K562 (cell line): Measurements from ENCODE around the gene PEX10. TPM values are rescaled to one million over a fixed set of nuclear protein-coding genes. Genes with fewer than 3 reads are reported as not detected.

Experiments
- ATAC-seq: fragments of 200-7000 bp; cut with Tn5 transposase; 3 replicates; pipeline ENCODE4 v1.9.1; 2020; ENCODE audit warnings: moderate library complexity
- BruUV-seq: library from RNA; stranded (reverse); fragments of 400-500 nt; replicated peaks from 2 replicates; lab custom pipeline; 2021; lab: Mats Ljungman, UMichigan
- CTCF ChIA-PET: fragments of 300-600 bp; formaldehyde crosslinking; extraction: SDS; loops from one replicate; lab custom pipeline; 2021; ENCODE audit warnings: low intra/inter-chr PET ratio; lab: Yijun Ruan, JAX
- POLR2A ChIA-PET: fragments of 300-600, 350-650 bp; sonication (Branson Sonifier 250); formaldehyde crosslinking; extraction: SDS; loops from one replicate; lab custom pipeline; 2021; ENCODE audit warnings: antibody characterized with exemption, inconsistent platforms; lab: Yijun Ruan, JAX
- DNase-seq, 4 experiments: peaks; one replicate each; pipeline versions ENCODE4 v3.0.0 to v3.0.0-alpha.2; 2011 to 2018; ENCODE audit warnings: low spot score in 3 of 4, mixed read lengths in 3 of 4; ENCODE audit errors: extremely low read depth in 1 of 4
- FAIRE-seq: peaks from 2 replicates; lab custom pipeline; 2011; peaks lifted over from hg19 to GRCh38; lab: Jason Lieb, UNC
- H2AFZ ChIP-seq: 2 replicates; pipeline ENCODE4 v1.6.0; 2011; ENCODE audit warnings: low read depth, low read length, control low read depth, inconsistent platforms
- H3K27ac ChIP-seq: fragments of 200-600 bp; 3 replicates; pipeline ENCODE4 v1.8.0; 2011; ENCODE audit warnings: low read depth, mild to moderate bottlenecking, control low read depth, inconsistent platforms, low read length, moderate library complexity, mixed read lengths; ENCODE audit errors: extremely low read depth
- H3K27me3 ChIP-seq, 2 experiments: fragments of 300-600 bp in 1 of 2; 2 replicates in 1 of 2; 3 replicates in 1 of 2; pipeline versions ENCODE4 v1.6.0 to v1.8.0; 2011; ENCODE audit warnings: inconsistent platforms in 2 of 2, low read length in 2 of 2, mild to moderate bottlenecking in 1 of 2, mixed read lengths in 1 of 2, moderate library complexity in 1 of 2; ENCODE audit not compliant: control insufficient read depth in 2 of 2, insufficient read depth in 2 of 2
- H3K36me3 ChIP-seq: fragments of 300-600 bp; 3 replicates; pipeline ENCODE4 v1.8.0; 2011; ENCODE audit warnings: mild to moderate bottlenecking, low read length, inconsistent platforms; ENCODE audit not compliant: control insufficient read depth, insufficient read depth
- H3K4me1 ChIP-seq, 2 experiments: fragments of 200-600 bp in 1 of 2; replicated peaks in 1 of 2; 2 replicates in 1 of 2; 3 replicates in 1 of 2; pipeline versions ENCODE4 v1.5.1 to v1.8.0; 2011; ENCODE audit warnings: inconsistent platforms in 2 of 2, low read length in 2 of 2, mild to moderate bottlenecking in 1 of 2, mixed read lengths in 1 of 2, moderate library complexity in 1 of 2; ENCODE audit not compliant: control insufficient read depth in 2 of 2, insufficient read depth in 2 of 2
- H3K4me2 ChIP-seq: 2 replicates; pipeline ENCODE4 v1.6.1; 2011; ENCODE audit warnings: low read length, control low read depth, inconsistent platforms, mixed read lengths; ENCODE audit not compliant: insufficient read depth
- H3K4me3 ChIP-seq: fragments of 200-600 bp; sonication (generic), shearing (Covaris generic); 2 replicates; pipeline ENCODE4 v1.5.1; 2016; ENCODE audit warnings: control low read depth, inconsistent platforms
- H3K79me2 ChIP-seq: fragments of 200-600 bp; 3 replicates; pipeline ENCODE4 v1.8.0; 2011; ENCODE audit warnings: low read length, inconsistent platforms; ENCODE audit not compliant: control insufficient read depth, insufficient read depth
- H3K9ac ChIP-seq, 2 experiments: 2 replicates each; pipeline versions ENCODE4 v1.6.0 to v1.6.1; 2011; ENCODE audit warnings: low read depth in 2 of 2, low read length in 2 of 2, control low read depth in 1 of 2, inconsistent platforms in 1 of 2, mild to moderate bottlenecking in 1 of 2, mixed read lengths in 1 of 2; ENCODE audit not compliant: insufficient read depth in 1 of 2
- H3K9me1 ChIP-seq: one replicate; pipeline ENCODE4 v1.6.0; 2011; ENCODE audit warnings: inconsistent platforms, mild to moderate bottlenecking, low read length, moderate library complexity; ENCODE audit not compliant: control insufficient read depth, insufficient read depth
- H3K9me3 ChIP-seq: replicated peaks from 2 replicates; pipeline ENCODE4 v1.5.1; 2011; ENCODE audit warnings: low read depth, low read length, inconsistent platforms; ENCODE audit not compliant: control insufficient read depth, insufficient read depth
- H4K20me1 ChIP-seq: replicated peaks from 2 replicates; pipeline ENCODE4 v1.6.1; 2011; ENCODE audit warnings: low read length, inconsistent platforms, mixed read lengths; ENCODE audit not compliant: control insufficient read depth, insufficient read depth
- BRD9 ChIP-seq: fragments of 450-650 bp; IDR thresholded peaks from 2 replicates; pipeline ENCODE4 v1.6.1; 2018; ENCODE audit warnings: low read depth; ENCODE audit not compliant: partially characterized antibody
- NRF1 ChIP-seq, 2 experiments: fragments of 450-650 bp; IDR thresholded peaks in 1 of 2; conservative IDR thresholded peaks in 1 of 2; 2 replicates each; pipeline ENCODE4 v1.6.1; 2014; ENCODE audit warnings: mild to moderate bottlenecking in 2 of 2
- POLR2G ChIP-seq: fragments of 200-400 bp; formaldehyde crosslinking; IDR thresholded peaks from 2 replicates; pipeline ENCODE4 v1.6.1; 2017; ENCODE audit warnings: low read depth, mild to moderate bottlenecking, antibody characterized with exemption, low read length, moderate library complexity
- ZNF280B ChIP-seq: fragments of 250-450 bp; sonication (Bioruptor Pico); IDR thresholded peaks from 2 replicates; pipeline ENCODE4 v1.5.1; 2021; ENCODE audit warnings: mild to moderate bottlenecking
- WGBS: fragments of 100-300 bp; shearing (Covaris generic); methylation state at CpG from one replicate; pipeline ENCODE4 v1.1.6; 2016; ENCODE audit warnings: low coverage, mixed read lengths; ENCODE audit not compliant: insufficient coverage; ENCODE audit errors: missing lambda C conversion rate; 5-methylcytosine and 5-hydroxymethylcytosine counted together
- in situ Hi-C: fragments of 300-500 bp; cut with MboI; formaldehyde crosslinking; loops from 4 replicates; pipeline ENCODE4 v1.15.0; 2018; ENCODE audit warnings: inconsistent platforms, mixed read lengths
- intact Hi-C: fragments of 100-400 bp; cut with micrococcal nuclease; formaldehyde crosslinking; loops from 2 replicates; pipeline ENCODE4 v1.14.2; 2022
- polyA plus RNA-seq, 8 experiments: library from polyadenylated mRNA; depleted of rRNA in 4 of 8; stranded (reverse) in 5 of 8; unstranded in 3 of 8; fragments of >200 nt; fragmentation: Nextera tagmentation in 2 of 8; fragmentation: Illumina TruSeq in 1 of 8; extraction: Ambion mirVana in 2 of 8; extraction: Trizol in 1 of 8; gene quantifications; 2 replicates each; pipeline versions ENCODE4 v1.2.1 to v1.2.3, GENCODE V29; 2011 to 2014; ENCODE audit warnings: inconsistent platforms in 1 of 8, missing spikeins in 1 of 8
- total RNA-seq, 7 experiments: library from RNA; depleted of rRNA in 6 of 7; stranded (reverse); fragments of >200 nt in 6 of 7; fragmentation: Illumina TruSeq in 2 of 7; extraction: Trizol in 2 of 7; gene quantifications; 2 replicates each; pipeline versions ENCODE4 v1.2.1 to v1.2.3, GENCODE V29; 2011 to 2021; ENCODE audit warnings: low replicate concordance in 1 of 7

PEX10 gene
- total and polyA plus RNA-seq, 9 of the 15 experiments (the other 6 are each of a cell fraction or from before 2014, with no cell fraction given) = 0.03 to 26.2 (median 8.7) TPM

- in situ Hi-C loops (no loop called here), intact Hi-C loops (no loop called here)
- ATAC-seq = no peak
- H3K9me3 ChIP-seq = no peaks in the 10 kb centered on the region
- ChIA-PET CTCF (interaction anchor here (1.7 kb wide), 1 partner anchor 209 kb away, joined by 7 read pairs; no protein-coding TSS in a partner anchor), POLR2A (interaction anchor here (0.6 to 1.4 kb wide), 3 partner anchors 189 to 367 kb away, joined by 3 to 4 read pairs (median 3); partner anchors contain the start of gene FAAP20)
- no peak overlapping the region for H3K4me2 ChIP-seq
- no peaks in the 10 kb centered on the region for H3K79me2 ChIP-seq
- 13% methylated on average over 14 of the region's 14 CpGs for WGBS
- H3K4me1 ChIP-seq = peaks cover 0 to 41% of the 10 kb centered on the region in 2 experiments; a peak in 2 of 5 replicates
- no peak for DNase-seq
- H3K9ac ChIP-seq = peak overlapping the region in 1 of 2 experiments; percentile 63; a peak in 1 of 4 replicates
- peaks cover 4% of the 10 kb centered on the region; the same call in 1 of the 3 replicates for H3K36me3 ChIP-seq
- H4K20me1 ChIP-seq = peaks cover 20% of the 10 kb centered on the region
- no peak overlapping the region for H3K27ac ChIP-seq
- no peak overlapping the region for H2AFZ ChIP-seq
- H3K4me3 ChIP-seq = no peak overlapping the region
- FAIRE-seq = peak; percentile 49
- H3K9me1 ChIP-seq = no peaks in the 10 kb centered on the region
- BruUV-seq = no TSS peak
- TF ChIP-seq NRF1 (conservative IDR thresholded peaks at IDR 0.05 in 1 of 2, IDR thresholded peaks at IDR 0.05 in 1 of 2) (no peak), POLR2G (peak; percentile 48; the same call in 1 of the 2 replicates), BRD9 (no peak), ZNF280B (no peak)
- H3K27me3 ChIP-seq = peaks cover 5 to 31% of the 10 kb centered on the region in 2 experiments; a peak in 4 of 5 replicates
Observed at GRCh38 chr1:2383576-2383975, 28.8 kb downstream of the PEX10 start.
